Type B pancreatic cell (in vitro differentiated cells): ENCODE measurements around the gene FOXC2. TPM values are rescaled to one million over a fixed set of nuclear protein-coding genes. Genes with fewer than 3 reads are reported as not detected.

Source experiments
- DNase-seq: peaks from one replicate; pipeline ENCODE4 v3.0.0; 2021; ENCODE audit warnings: mixed read lengths; ENCODE audit not compliant: unreplicated experiment; ENCODE audit errors: extremely low spot score
- H3K27ac Mint-ChIP-seq: 2 replicates; pipeline ENCODE4 v1.8.0; 2021; ENCODE audit warnings: mild to moderate bottlenecking, mixed read lengths
- H3K27me3 Mint-ChIP-seq: 2 replicates; pipeline ENCODE4 v1.8.0; 2021; ENCODE audit warnings: mixed read lengths
- H3K36me3 Mint-ChIP-seq: 2 replicates; pipeline ENCODE4 v1.8.0; 2021; ENCODE audit warnings: mixed read lengths
- H3K4me1 Mint-ChIP-seq: one replicate; pipeline ENCODE4 v1.8.0; 2021; ENCODE audit warnings: mixed read lengths; ENCODE audit not compliant: unreplicated experiment
- H3K4me3 Mint-ChIP-seq: 2 replicates; pipeline ENCODE4 v1.8.0; 2021; ENCODE audit warnings: mild to moderate bottlenecking, mixed read lengths
- H3K9me3 Mint-ChIP-seq: 2 replicates; pipeline ENCODE4 v1.8.0; 2021; ENCODE audit warnings: mixed read lengths
- total RNA-seq: library from RNA; stranded (reverse); gene quantifications from 2 replicates; pipeline ENCODE4 v1.2.1, GENCODE V29; 2021; ENCODE audit warnings: low replicate concordance
- TF ChIP-seq, protein P1 (sequence below): fragments of 200-600 bp; sonication (generic); conservative IDR thresholded peaks from 2 replicates; pipeline ENCODE4 v1.5.0; 2021; ENCODE audit warnings: antibody characterized with exemption, mild to moderate bottlenecking

Gene FOXC2
- total RNA-seq, 1 donor from 2014 or later, result 11.3 TPM

DNA sequence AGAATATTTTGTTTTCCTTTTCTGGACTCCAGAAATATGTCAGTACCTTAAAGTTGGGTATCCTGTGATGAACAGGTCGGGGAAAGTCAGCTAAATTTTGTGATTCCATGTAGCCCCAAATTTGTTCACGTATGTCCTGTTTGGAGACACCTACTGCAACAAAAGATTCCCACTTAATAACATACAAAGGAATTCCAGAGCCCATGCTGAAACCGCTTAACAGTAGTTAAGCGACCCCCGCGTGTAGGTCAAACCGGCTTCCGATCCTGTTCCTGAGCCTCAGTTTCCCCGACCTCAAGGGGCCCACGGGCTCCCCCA is 12.1 kb upstream of the FOXC2 start:
- peaks cover 10% of the 10 kb centered on the region for H3K27me3 Mint-ChIP-seq
- H3K9me3 Mint-ChIP-seq, result no peaks in the 10 kb centered on the region
- peak overlapping the region; percentile 87 for H3K4me3 Mint-ChIP-seq
- TF ChIP-seq, protein P1, sequence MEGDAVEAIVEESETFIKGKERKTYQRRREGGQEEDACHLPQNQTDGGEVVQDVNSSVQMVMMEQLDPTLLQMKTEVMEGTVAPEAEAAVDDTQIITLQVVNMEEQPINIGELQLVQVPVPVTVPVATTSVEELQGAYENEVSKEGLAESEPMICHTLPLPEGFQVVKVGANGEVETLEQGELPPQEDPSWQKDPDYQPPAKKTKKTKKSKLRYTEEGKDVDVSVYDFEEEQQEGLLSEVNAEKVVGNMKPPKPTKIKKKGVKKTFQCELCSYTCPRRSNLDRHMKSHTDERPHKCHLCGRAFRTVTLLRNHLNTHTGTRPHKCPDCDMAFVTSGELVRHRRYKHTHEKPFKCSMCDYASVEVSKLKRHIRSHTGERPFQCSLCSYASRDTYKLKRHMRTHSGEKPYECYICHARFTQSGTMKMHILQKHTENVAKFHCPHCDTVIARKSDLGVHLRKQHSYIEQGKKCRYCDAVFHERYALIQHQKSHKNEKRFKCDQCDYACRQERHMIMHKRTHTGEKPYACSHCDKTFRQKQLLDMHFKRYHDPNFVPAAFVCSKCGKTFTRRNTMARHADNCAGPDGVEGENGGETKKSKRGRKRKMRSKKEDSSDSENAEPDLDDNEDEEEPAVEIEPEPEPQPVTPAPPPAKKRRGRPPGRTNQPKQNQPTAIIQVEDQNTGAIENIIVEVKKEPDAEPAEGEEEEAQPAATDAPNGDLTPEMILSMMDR, result no peak
- H3K27ac Mint-ChIP-seq, result peak overlapping the region; percentile 89
- peaks cover 17% of the 10 kb centered on the region for H3K4me1 Mint-ChIP-seq
- no peak for DNase-seq
- H3K36me3 Mint-ChIP-seq, result no peaks in the 10 kb centered on the region

DNA sequence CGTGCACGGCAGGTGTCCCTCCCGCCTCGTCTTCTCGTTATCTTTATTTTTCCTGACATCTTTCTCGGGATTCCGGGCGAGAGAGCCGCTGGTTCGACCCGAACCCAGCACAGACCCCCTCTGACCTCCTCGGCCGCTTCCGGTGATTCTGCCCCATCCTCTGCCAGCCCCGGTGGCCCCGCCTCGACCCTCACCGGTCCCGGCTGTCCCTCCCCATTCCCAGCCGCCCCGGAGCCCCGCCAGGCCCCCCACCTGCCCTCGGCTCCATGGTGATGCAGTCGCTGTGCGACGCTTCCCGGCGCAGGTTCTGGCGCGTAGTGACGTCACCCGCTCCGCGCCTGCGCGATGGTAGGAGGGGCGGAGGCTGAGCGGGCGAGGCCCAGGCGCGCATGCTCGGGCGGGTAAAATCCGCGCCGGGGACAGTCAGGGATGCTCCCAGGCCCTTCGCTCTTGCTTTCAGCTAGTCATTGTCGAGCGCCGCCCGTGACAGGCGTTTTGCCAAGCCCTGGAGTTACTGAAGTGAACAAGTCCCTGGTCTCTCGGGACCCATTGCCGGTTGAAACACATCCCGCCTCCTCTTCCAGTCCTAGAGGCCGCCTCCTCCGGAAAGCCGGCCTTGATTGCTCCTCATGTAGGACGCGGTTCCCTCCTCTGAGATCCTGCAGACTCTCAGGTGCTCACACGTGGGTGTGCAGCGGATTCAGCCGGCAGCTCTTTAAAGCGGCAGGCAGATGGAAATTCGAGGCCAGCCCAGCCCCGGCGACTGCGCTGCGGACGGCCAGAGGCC is 11.5 kb upstream of the FOXC2 start, which contains the start of gene MTHFSD:
TSS of gene MTHFSD (minus strand) at position 319 of the 787 bp plus-strand sequence. CDS start at position 268, 51 bp downstream.
- H3K36me3 Mint-ChIP-seq, result no peaks in the 10 kb centered on the region
- peak; percentile 93 for DNase-seq

DNA sequence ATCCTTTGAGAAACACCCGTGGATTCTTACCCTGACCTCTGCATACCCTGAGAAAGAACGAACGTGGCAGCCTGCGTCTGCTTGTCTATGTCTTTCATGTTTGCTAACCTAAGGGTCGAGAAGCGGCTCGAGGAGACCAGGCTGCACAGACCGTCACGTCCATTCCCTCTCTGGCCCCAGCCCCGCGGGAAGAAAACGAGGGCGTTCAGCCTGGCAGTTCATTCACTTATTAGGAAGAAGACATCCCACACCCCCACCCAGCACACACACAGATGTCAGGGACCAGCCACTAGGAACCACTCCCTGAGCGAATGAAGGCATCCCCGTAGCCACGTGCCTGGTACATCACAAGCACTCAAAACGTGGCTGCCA is 10.9 kb upstream of the FOXC2 start:
- DNase-seq, result no peak
- H3K4me1 Mint-ChIP-seq, result peaks cover 17% of the 10 kb centered on the region
- H3K4me3 Mint-ChIP-seq, result peak overlapping the region; percentile 87
- TF ChIP-seq, protein P1, result no peak
- peak overlapping the region; percentile 89 for H3K27ac Mint-ChIP-seq
- H3K36me3 Mint-ChIP-seq, result no peaks in the 10 kb centered on the region
- H3K27me3 Mint-ChIP-seq, result peaks cover 13% of the 10 kb centered on the region
- H3K9me3 Mint-ChIP-seq, result no peaks in the 10 kb centered on the region

More for the DNA sequence above, 11.5 kb upstream of the FOXC2 start, which contains the start of gene MTHFSD:
- H3K9me3 Mint-ChIP-seq, result no peaks in the 10 kb centered on the region
- TF ChIP-seq, protein P1, result no peak
- peak within 1 kb of the TSS; percentile 87 for H3K4me3 Mint-ChIP-seq
- peaks cover 10% of the 10 kb centered on the region for H3K27me3 Mint-ChIP-seq
- peaks cover 17% of the 10 kb centered on the region for H3K4me1 Mint-ChIP-seq
- peak within 1 kb of the TSS; percentile 89 for H3K27ac Mint-ChIP-seq

DNA sequence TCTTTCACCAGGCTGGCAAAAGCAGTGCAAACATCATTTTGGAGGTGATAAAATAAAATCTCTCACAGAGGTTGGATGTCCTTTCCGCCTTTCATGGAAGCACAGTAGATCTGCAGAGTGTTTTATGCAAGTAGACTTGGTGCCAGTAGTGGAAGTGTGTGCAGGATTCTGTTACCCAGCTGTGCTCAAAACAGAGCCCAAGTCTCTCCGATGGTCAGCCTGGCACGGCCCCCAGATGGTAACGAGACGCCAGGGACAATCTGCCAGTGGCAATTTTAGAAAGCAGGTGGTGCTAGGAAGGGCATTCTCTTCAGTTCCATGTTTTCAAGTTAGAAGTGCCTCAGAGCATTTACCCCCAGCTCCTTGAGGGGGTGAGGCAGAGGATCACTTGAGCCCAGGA is 10.1 kb upstream of the FOXC2 start:
- Mint-ChIP-seq H3K36me3 (no peaks in the 10 kb centered on the region), H3K9me3 (no peaks in the 10 kb centered on the region), H3K27ac (no peak overlapping the region), H3K4me3 (no peak overlapping the region), H3K4me1 (peaks cover 17% of the 10 kb centered on the region), H3K27me3 (peaks cover 17% of the 10 kb centered on the region)
- DNase-seq, result no peak
- TF ChIP-seq, protein P1, result no peak

DNA sequence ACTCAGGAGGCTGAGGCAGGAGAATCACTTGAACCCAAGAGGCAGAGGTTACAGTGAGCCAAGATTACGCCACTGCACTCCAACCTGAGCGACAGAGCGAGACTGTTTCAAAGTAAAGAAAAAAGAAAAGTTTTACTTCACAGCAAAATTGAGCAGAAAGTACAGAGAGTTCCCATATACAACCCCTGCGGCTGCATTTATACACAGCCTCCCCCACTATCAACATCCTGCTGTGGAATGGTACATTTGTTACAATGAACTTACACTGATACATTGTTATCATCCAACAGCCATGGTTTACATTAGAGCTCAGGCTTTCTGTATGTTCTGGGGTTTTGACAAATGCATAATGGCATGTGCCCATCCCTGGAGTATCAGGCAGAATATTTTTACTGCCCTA is 9.0 kb upstream of the FOXC2 start:
- Mint-ChIP-seq H3K4me3 (no peak overlapping the region), H3K27me3 (peaks cover 17% of the 10 kb centered on the region), H3K9me3 (no peaks in the 10 kb centered on the region), H3K36me3 (no peaks in the 10 kb centered on the region), H3K27ac (no peak overlapping the region), H3K4me1 (peaks cover 13% of the 10 kb centered on the region)
- TF ChIP-seq, protein P1, result no peak
- no peak for DNase-seq
